Caco-2 (cell line): ENCODE measurements around the gene NEK7. TPM values are rescaled to one million over a fixed set of nuclear protein-coding genes. Genes with fewer than 3 reads are reported as not detected.

Experiments used
- BruUV-seq: library from RNA; stranded (reverse); fragments of 400-500 nt; replicated peaks from 2 replicates; lab custom pipeline; 2021; lab: Mats Ljungman, UMichigan
- CTCF ChIA-PET: fragments of 300-600 bp; sonication (Branson Sonifier 250); formaldehyde crosslinking; loops from one replicate; lab custom pipeline; 2022; ENCODE audit warnings: antibody characterized with exemption; lab: Charles Lee
- POLR2A ChIA-PET: fragments of 300-600 bp; sonication (Branson Sonifier 250); formaldehyde crosslinking; loops from one replicate; lab custom pipeline; 2022; ENCODE audit warnings: antibody characterized with exemption; lab: Charles Lee
- DNase-seq, 2 experiments: peaks; one replicate each; pipeline versions ENCODE4 v3.0.0 to v3.0.0-alpha.2; 2020 to 2022
- H3K27me3 ChIP-seq: replicated peaks from 2 replicates; pipeline ENCODE4 v1.6.0; 2011; ENCODE audit warnings: low read length; ENCODE audit not compliant: control insufficient read depth, insufficient read depth
- H3K36me3 ChIP-seq: 2 replicates; pipeline ENCODE4 v1.5.1; 2011; ENCODE audit warnings: low read length; ENCODE audit not compliant: control insufficient read depth, insufficient read depth
- H3K4me1 ChIP-seq: fragments of 250-450 bp; sonication (Bioruptor Pico); 2 replicates; pipeline ENCODE4 v1.5.1; 2020; ENCODE audit warnings: mild to moderate bottlenecking
- H3K4me3 ChIP-seq: 2 replicates; pipeline ENCODE4 v1.5.1; 2011; ENCODE audit warnings: low read depth, mild to moderate bottlenecking, control low read depth, low read length
- H3K9me3 ChIP-seq: fragments of 250-450 bp; sonication (Bioruptor Pico); 2 replicates; pipeline ENCODE4 v1.5.1; 2020; ENCODE audit warnings: mild to moderate bottlenecking, moderate library complexity
- H3K27ac Mint-ChIP-seq: one replicate; pipeline ENCODE4 v1.8.0; 2022; ENCODE audit warnings: mixed read lengths; ENCODE audit not compliant: unreplicated experiment
- H3K27me3 Mint-ChIP-seq: one replicate; pipeline ENCODE4 v1.8.0; 2022; ENCODE audit warnings: mixed read lengths; ENCODE audit not compliant: insufficient read depth, unreplicated experiment
- H3K36me3 Mint-ChIP-seq: one replicate; pipeline ENCODE4 v1.8.0; 2022; ENCODE audit warnings: mild to moderate bottlenecking, mixed read lengths; ENCODE audit not compliant: insufficient read depth, unreplicated experiment
- H3K4me1 Mint-ChIP-seq: one replicate; pipeline ENCODE4 v1.8.0; 2022; ENCODE audit warnings: low read depth, mixed read lengths; ENCODE audit not compliant: unreplicated experiment
- H3K4me3 Mint-ChIP-seq: one replicate; pipeline ENCODE4 v1.8.0; 2022; ENCODE audit warnings: mild to moderate bottlenecking, moderate library complexity, mixed read lengths; ENCODE audit not compliant: unreplicated experiment
- H3K9me3 Mint-ChIP-seq: one replicate; pipeline ENCODE4 v1.8.0; 2022; ENCODE audit warnings: mixed read lengths; ENCODE audit not compliant: unreplicated experiment
- CTCF ChIP-seq, 2 experiments: fragments of 200-600 bp in 1 of 2; IDR thresholded peaks; 1 replicate in 1 of 2; 2 replicates in 1 of 2; pipeline versions ENCODE4 v1.5.1 to v1.8.0; 2011 to 2022; ENCODE audit warnings: antibody characterized with exemption in 1 of 2, control low read depth in 1 of 2, inconsistent platforms in 1 of 2, low read depth in 1 of 2, low read length in 1 of 2, mild to moderate bottlenecking in 1 of 2, moderate library complexity in 1 of 2; ENCODE audit not compliant: insufficient read depth in 1 of 2, severe bottlenecking in 1 of 2, unreplicated experiment in 1 of 2
- intact Hi-C: fragments of 100-400 bp; cut with micrococcal nuclease; formaldehyde crosslinking; loops from one replicate; pipeline ENCODE4 v1.10.0; 2022; ENCODE audit not compliant: unreplicated experiment
- total RNA-seq: library from RNA; stranded (reverse); gene quantifications from 2 replicates; pipeline ENCODE4 v1.2.3, GENCODE V29; 2022

Gene NEK7
- total RNA-seq, 1 experiment from 2014 or later: 56.1 TPM

- CTCF ChIA-PET: no interaction called here
- no peak for DNase-seq
- Histone ChIP-seq H3K9me3 (no peaks in the 10 kb centered on the region), H3K36me3 (no peaks in the 10 kb centered on the region), H3K4me1 (peaks cover 35% of the 10 kb centered on the region), H3K27me3 (no peaks in the 10 kb centered on the region), H3K4me3 (no peak overlapping the region)
- Mint-ChIP-seq H3K36me3 (no peaks in the 10 kb centered on the region), H3K27ac (no peak overlapping the region), H3K4me3 (no peak overlapping the region), H3K27me3 (no peaks in the 10 kb centered on the region), H3K9me3 (no peaks in the 10 kb centered on the region), H3K4me1 (peaks cover 7% of the 10 kb centered on the region)
- POLR2A ChIA-PET: no interaction called here
- BruUV-seq: no TSS peak
- intact Hi-C loops: no loop called here
- no peak for TF ChIP-seq CTCF (IDR thresholded peaks at IDR 0.05; ENCODE audit: insufficient read depth in 1 of 2, low read depth in 1 of 2, low read length in 1 of 2, severe bottlenecking in 1 of 2, unreplicated experiment in 1 of 2)
Measured at GRCh38 chr1:198272492-198272891, 115.7 kb downstream of the NEK7 start.

- no peak for DNase-seq
- ChIA-PET CTCF (no interaction called here), POLR2A (no interaction called here)
- no peak overlapping the region for H3K4me3 Mint-ChIP-seq
- peaks cover 7% of the 10 kb centered on the region for H3K4me1 Mint-ChIP-seq
- TF ChIP-seq CTCF (IDR thresholded peaks at IDR 0.05; ENCODE audit: insufficient read depth in 1 of 2, low read depth in 1 of 2, low read length in 1 of 2, severe bottlenecking in 1 of 2, unreplicated experiment in 1 of 2): no peak
- Histone ChIP-seq H3K36me3 (no peaks in the 10 kb centered on the region), H3K9me3 (no peaks in the 10 kb centered on the region), H3K4me3 (no peak overlapping the region), H3K27me3 (no peaks in the 10 kb centered on the region), H3K4me1 (peaks cover 31% of the 10 kb centered on the region)
- H3K36me3 Mint-ChIP-seq: no peaks in the 10 kb centered on the region
- intact Hi-C loops: no loop called here
- no peak overlapping the region for H3K27ac Mint-ChIP-seq
- no peaks in the 10 kb centered on the region for H3K27me3 Mint-ChIP-seq
- BruUV-seq: no TSS peak
- no peaks in the 10 kb centered on the region for H3K9me3 Mint-ChIP-seq
Measured at GRCh38 chr1:198273748-198274295, 117.0 kb downstream of the NEK7 start.

GRCh38 chr1:198275597-198275996, 118.8 kb downstream of the NEK7 start:
- H3K27me3 ChIP-seq: no peaks in the 10 kb centered on the region
- no peak for TF ChIP-seq CTCF (IDR thresholded peaks at IDR 0.05; ENCODE audit: insufficient read depth in 1 of 2, low read depth in 1 of 2, low read length in 1 of 2, severe bottlenecking in 1 of 2, unreplicated experiment in 1 of 2)
- intact Hi-C loops: no loop called here
- Mint-ChIP-seq H3K4me1 (peaks cover 7% of the 10 kb centered on the region), H3K36me3 (no peaks in the 10 kb centered on the region), H3K9me3 (no peaks in the 10 kb centered on the region), H3K4me3 (no peak overlapping the region), H3K27me3 (no peaks in the 10 kb centered on the region), H3K27ac (no peak overlapping the region)
- ChIA-PET CTCF (no interaction called here), POLR2A (no interaction called here)
- DNase-seq: no peak
- BruUV-seq: no TSS peak
- H3K9me3 ChIP-seq: no peaks in the 10 kb centered on the region
- H3K36me3 ChIP-seq: no peaks in the 10 kb centered on the region
- peaks cover 31% of the 10 kb centered on the region for H3K4me1 ChIP-seq
- H3K4me3 ChIP-seq: no peak overlapping the region
